Adrenal gland (tissue), 12 donors: ENCODE measurements around the gene VAPA. TPM values are rescaled to one million over a fixed set of nuclear protein-coding genes. Genes with fewer than 3 reads are reported as not detected.

Experiments used
- DNase-seq, 7 donors: peaks; one replicate each; pipeline ENCODE4 v3.0.0-alpha.2; 2019 to 2020
- H3K27ac ChIP-seq, 5 donors: fragments of 200-600 bp; sonication (generic) in 4 of 5; 1 replicate in 3 of 5; 2 replicates in 2 of 5; pipeline versions ENCODE4 v1.5.1 to v1.8.0; 2016 to 2020; ENCODE audit warnings: mild to moderate bottlenecking in 1 of 5
- H3K27me3 ChIP-seq: fragments of 200-600 bp; 2 replicates; pipeline ENCODE4 v1.8.0; 2021
- H3K36me3 ChIP-seq, 2 donors: fragments of 200-600 bp; replicated peaks in 1 of 2; 1 replicate in 1 of 2; 2 replicates in 1 of 2; pipeline versions ENCODE4 v1.5.1 to v1.8.0; 2018 to 2022
- H3K4me1 ChIP-seq, 2 donors: fragments of 200-600 bp; replicated peaks in 1 of 2; 1 replicate in 1 of 2; 2 replicates in 1 of 2; pipeline versions ENCODE4 v1.5.1 to v1.8.0; 2018 to 2021
- H3K4me3 ChIP-seq, 4 donors: fragments of 200-600 bp; sonication (generic) in 3 of 4; one replicate each; pipeline ENCODE4 v1.5.1; 2016 to 2018
- H3K9me3 ChIP-seq, 3 donors: fragments of 200-600 bp; sonication (generic) in 1 of 3; replicated peaks in 1 of 3; 1 replicate in 2 of 3; 2 replicates in 1 of 3; pipeline versions ENCODE4 v1.5.1 to v1.8.0; 2016 to 2021
- CTCF ChIP-seq, 6 experiments: fragments of 450-650 bp in 4 of 6; fragments of 200-600 bp in 2 of 6; sonication (generic) in 1 of 6; IDR thresholded peaks; 1 replicate in 5 of 6; 2 replicates in 1 of 6; pipeline versions ENCODE4 v1.5.1 to v1.8.0; 2016 to 2021; ENCODE audit warnings: antibody characterized with exemption in 6 of 6, mild to moderate bottlenecking in 2 of 6, moderate library complexity in 1 of 6
- POLR2A ChIP-seq, 2 donors: fragments of 450-650 bp; IDR thresholded peaks; one replicate each; pipeline ENCODE4 v1.6.1; 2017; ENCODE audit warnings: antibody characterized with exemption in 2 of 2, mild to moderate bottlenecking in 2 of 2, moderate library complexity in 1 of 2
- WGBS, 4 donors: extraction: QIAGEN DNeasy Blood & Tissue Kit in 2 of 4; methylation state at CpG; one replicate each; pipeline versions ENCODE4 v1.1.5 to v1.1.7; 2013 to 2017; 5-methylcytosine and 5-hydroxymethylcytosine counted together
- intact Hi-C, 2 donors: fragments of 100-400 bp; cut with DNase I; formaldehyde crosslinking; loops; one replicate each; pipeline versions ENCODE4 v1.14.1 to v1.15.0; 2022 to 2023
- polyA plus RNA-seq, 3 donors: library from polyadenylated mRNA; stranded (reverse); fragments of 200-250 nt in 2 of 3; fragments of 350-450 nt in 1 of 3; fragmentation: Illumina TruSeq in 1 of 3; extraction: RNeasy Lipid Tissue Mini Kit (QIAGEN cat#74804) in 1 of 3; gene quantifications; one replicate each; pipeline ENCODE4 v1.2.3, GENCODE V29; 2013 to 2014
- total RNA-seq, 9 donors: library from RNA; depleted of rRNA in 4 of 9; stranded (reverse); fragments of >200 nt in 4 of 9; fragments of 120-200 nt in 1 of 9; fragmentation: NEBNext Ultra II Directional in 1 of 9; extraction: Animal tissue kit (Norgen Biotek cat#: 25700) in 1 of 9; gene quantifications; one replicate each; pipeline versions ENCODE4 v1.1.0 to v1.2.4, GENCODE V29; 2013 to 2023
- donor health status: healthy with polysubstance abuse.
- donor health status: Bipolar disorder and iron deficiency.
- donor health status: DM: yes; HTN: yes; CAD: no.
- donor health status: DM: no; HTN: no; CAD: no.
- donor health status: DM: no; HTN: no; CAD: no.
- donor health status: DM: yes; HTN: yes; CAD: no.

The VAPA gene
- total and polyA plus RNA-seq, 12 donors: 71.3 to 900 (median 436) TPM

DNA sequence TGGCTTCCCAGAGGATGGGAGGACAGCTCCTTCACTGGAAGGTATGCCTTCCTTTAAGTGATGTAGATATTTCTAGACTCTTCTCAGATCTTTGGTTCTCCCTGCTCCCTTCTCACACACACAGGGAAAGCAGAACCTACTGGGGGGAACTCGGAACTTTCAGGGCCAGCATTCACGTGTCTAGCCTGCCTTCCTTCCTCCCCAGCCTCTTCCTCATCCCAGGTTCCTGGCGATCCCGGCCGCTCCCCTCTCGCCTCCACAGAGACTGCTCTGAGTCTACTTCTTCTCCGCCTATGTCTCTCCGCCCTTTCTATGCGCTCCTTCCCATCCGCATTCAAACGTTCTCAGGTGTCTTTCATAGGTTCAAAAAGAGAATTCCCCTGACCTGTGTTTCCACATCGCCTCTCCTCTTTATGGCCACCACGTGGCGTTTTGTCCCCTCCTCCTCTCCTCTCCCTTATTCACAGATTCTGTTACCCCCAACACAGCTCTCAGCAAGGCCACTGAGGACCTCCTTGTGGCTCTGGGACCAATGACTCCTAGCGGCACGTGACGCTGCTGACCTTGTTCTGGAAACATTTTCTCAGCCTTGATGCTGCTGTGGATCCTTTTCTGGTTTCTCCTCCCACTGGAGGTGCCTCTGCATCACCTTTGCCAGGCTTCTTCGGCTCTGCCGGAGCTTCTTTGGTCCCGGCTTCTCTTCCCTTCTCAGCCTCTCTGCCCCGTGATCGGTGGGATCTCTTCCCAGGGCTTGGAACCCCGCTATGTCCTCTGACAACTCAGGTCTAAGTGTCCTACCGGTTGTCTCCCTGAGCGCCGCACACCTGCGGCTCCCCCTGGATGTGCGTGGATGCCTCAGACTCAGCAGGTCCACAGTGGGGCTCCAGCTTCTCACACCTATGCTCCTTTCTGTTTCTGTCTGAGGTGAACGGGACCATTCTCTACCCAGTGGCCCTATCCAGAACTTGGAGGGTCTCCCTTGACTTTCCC lies 77.5 kb downstream of the VAPA start:
- H3K36me3 ChIP-seq: no peaks in the 10 kb centered on the region
- TF ChIP-seq CTCF (IDR thresholded peaks at IDR 0.05) (no peak), POLR2A (IDR thresholded peaks at IDR 0.05) (no peak)
- DNase-seq: no peak
- intact Hi-C loops: no loop called here
- H3K9me3 ChIP-seq: no peaks in the 10 kb centered on the region
- no peak overlapping the region for H3K27ac ChIP-seq
- no peaks in the 10 kb centered on the region for H3K4me1 ChIP-seq
- 76 to 83% (median 80%) methylated on average over 29 of the region's 29 CpGs for WGBS, 4 donors
- no peaks in the 10 kb centered on the region for H3K27me3 ChIP-seq
- no peak overlapping the region for H3K4me3 ChIP-seq

- intact Hi-C loops: no loop called here
- Histone ChIP-seq H3K36me3 (no peaks in the 10 kb centered on the region), H3K27ac (peak overlapping the region in 1 of 5 donors; percentile 62), H3K4me1 (no peaks in the 10 kb centered on the region), H3K9me3 (no peaks in the 10 kb centered on the region), H3K4me3 (no peak overlapping the region), H3K27me3 (no peaks in the 10 kb centered on the region)
- WGBS, 4 donors: 44 to 56% (median 51%) methylated on average over 9 of the region's 9 CpGs
- DNase-seq: no peak
- TF ChIP-seq CTCF (IDR thresholded peaks at IDR 0.05) (no peak), POLR2A (IDR thresholded peaks at IDR 0.05) (no peak)
Observed at GRCh38 chr18:9992300-9992972, 78.6 kb downstream of the VAPA start.

GRCh38 chr18:9992973-9993520 lies 79.2 kb downstream of the VAPA start:
- no peak overlapping the region for H3K4me3 ChIP-seq
- H3K27ac ChIP-seq: peak overlapping the region in 1 of 5 donors; percentile 62
- TF ChIP-seq POLR2A (IDR thresholded peaks at IDR 0.05) (no peak), CTCF (IDR thresholded peaks at IDR 0.05) (no peak)
- H3K9me3 ChIP-seq: no peaks in the 10 kb centered on the region
- H3K27me3 ChIP-seq: no peaks in the 10 kb centered on the region
- 82 to 85% (median 84%) methylated on average over 11 of the region's 11 CpGs for WGBS, 4 donors
- no peak for DNase-seq
- intact Hi-C loops: no loop called here
- no peaks in the 10 kb centered on the region for H3K36me3 ChIP-seq
- no peaks in the 10 kb centered on the region for H3K4me1 ChIP-seq

DNA sequence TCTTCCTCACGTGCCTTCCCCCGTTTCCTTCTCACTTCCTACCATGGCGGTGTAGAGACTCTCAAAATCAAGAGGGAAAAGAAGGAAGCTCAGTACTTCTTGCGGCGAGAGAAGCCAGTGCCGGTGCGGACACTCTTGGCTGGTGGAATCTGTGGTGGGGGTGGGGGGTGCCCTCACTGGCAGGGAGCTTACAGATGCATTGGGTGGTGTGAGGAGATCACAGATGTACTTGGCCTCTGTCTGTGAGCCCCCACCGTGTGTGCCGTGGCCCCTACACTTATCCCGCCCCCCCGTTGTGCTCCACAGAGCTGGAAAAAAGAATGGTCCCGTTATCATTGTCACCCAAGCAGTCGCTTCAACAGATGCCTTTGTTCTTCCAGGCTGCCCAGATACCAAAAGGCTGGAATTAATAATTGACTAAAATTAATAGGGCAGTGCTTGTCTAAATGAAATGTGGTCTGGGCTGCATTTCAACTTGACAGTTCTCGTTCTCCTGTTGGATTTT lies 79.8 kb downstream of the VAPA start:
- H3K27me3 ChIP-seq: no peaks in the 10 kb centered on the region
- WGBS, 4 donors: 78 to 87% (median 81%) methylated on average over 13 to 14 of the region's 14 CpGs
- peak overlapping the region in 1 of 5 donors; percentile 62 for H3K27ac ChIP-seq
- DNase-seq: no peak
- intact Hi-C loops: no loop called here
- no peak overlapping the region for H3K4me3 ChIP-seq
- H3K9me3 ChIP-seq: peaks cover 0 to 1% (median 0%) of the 10 kb centered on the region in 3 donors
- TF ChIP-seq POLR2A (IDR thresholded peaks at IDR 0.05): no peak
- TF ChIP-seq CTCF (IDR thresholded peaks at IDR 0.05): no peak
- H3K4me1 ChIP-seq: no peaks in the 10 kb centered on the region
- no peaks in the 10 kb centered on the region for H3K36me3 ChIP-seq
